Ascending aorta (tissue), 2 donors: ENCODE data around the gene MAP4K1. TPM values are rescaled to one million over a fixed set of nuclear protein-coding genes. Genes with fewer than 3 reads are reported as not detected.

Experiments used
- DNase-seq, 2 donors: peaks; one replicate each; pipeline ENCODE4 v3.0.0-alpha.2; 2019; ENCODE audit warnings: low spot score in 2 of 2
- H3K27ac ChIP-seq, 2 donors: fragments of 200-600 bp; sonication (generic); one replicate each; pipeline ENCODE4 v1.5.1; 2016 to 2017; ENCODE audit warnings: mild to moderate bottlenecking in 1 of 2
- H3K27me3 ChIP-seq: fragments of 200-600 bp; sonication (generic); one replicate; pipeline ENCODE4 v1.5.1; 2017
- H3K36me3 ChIP-seq, 2 donors: fragments of 200-600 bp; sonication (generic); one replicate each; pipeline ENCODE4 v1.5.1; 2016
- H3K4me1 ChIP-seq, 2 donors: fragments of 200-600 bp; sonication (generic); one replicate each; pipeline ENCODE4 v1.5.1; 2016 to 2017; ENCODE audit warnings: mild to moderate bottlenecking in 1 of 2
- H3K4me3 ChIP-seq, 2 donors: fragments of 200-600 bp; sonication (generic); one replicate each; pipeline ENCODE4 v1.5.1; 2016 to 2017; ENCODE audit warnings: mild to moderate bottlenecking in 1 of 2
- H3K9me3 ChIP-seq, 2 donors: fragments of 200-600 bp; sonication (generic); one replicate each; pipeline ENCODE4 v1.5.1; 2016
- CTCF ChIP-seq, 3 experiments: fragments of 200-600 bp in 2 of 3; fragments of 450-650 bp in 1 of 3; sonication (generic) in 2 of 3; IDR thresholded peaks; one replicate each; pipeline ENCODE4 v1.5.1; 2016 to 2019; ENCODE audit warnings: antibody characterized with exemption in 3 of 3, mild to moderate bottlenecking in 1 of 3, moderate library complexity in 1 of 3
- intact Hi-C: fragments of 100-400 bp; cut with DNase I; formaldehyde crosslinking; loops from one replicate; pipeline ENCODE4 v1.15.1; 2023
- total RNA-seq: library from RNA; depleted of rRNA; stranded (reverse); fragments of >200 nt; gene quantifications from one replicate; pipeline ENCODE4 v1.1.0, GENCODE V29; 2016

Gene MAP4K1
- total RNA-seq = 15.1 TPM

- Histone ChIP-seq H3K9me3 (no peaks in the 10 kb centered on the region), H3K27ac (peak within 1 kb of the TSS; percentile 71 to 88), H3K27me3 (no peaks in the 10 kb centered on the region), H3K4me3 (peak within 1 kb of the TSS; percentile 75 to 91), H3K4me1 (peaks cover 9 to 10% of the 10 kb centered on the region in 2 donors), H3K36me3 (peaks cover 20 to 25% of the 10 kb centered on the region in 2 donors)
- DNase-seq = peak in 1 of 2 donors; percentile 67
- intact Hi-C loops = loop anchor here (2.0 to 5.0 kb wide), 6 partner anchors 29 to 243 kb away; partner anchors contain the start of genes ACTN4, ECH1, GGN and PSMD8
- TF ChIP-seq CTCF (IDR thresholded peaks at IDR 0.05) = no peak
These were observed at the start of gene MAP4K1 for GRCh38 chr19:38617764-38618589. TSS of gene MAP4K1 (minus strand) at chr19:38617953. CDS start at chr19:38617895, 58 bp downstream.

GRCh38 chr19:38666663-38667511 is 49.1 kb upstream of the MAP4K1 start:
- Histone ChIP-seq H3K27me3 (no peaks in the 10 kb centered on the region), H3K4me1 (peaks cover 59 to 96% of the 10 kb centered on the region in 2 donors), H3K27ac (peak overlapping the region; percentile 92 to 96), H3K9me3 (no peaks in the 10 kb centered on the region), H3K36me3 (no peaks in the 10 kb centered on the region), H3K4me3 (peak overlapping the region in 1 of 2 donors; percentile 25)
- no peak for TF ChIP-seq CTCF (IDR thresholded peaks at IDR 0.05)
- DNase-seq = peak in 1 of 2 donors; percentile 92
- intact Hi-C loops = loop anchor here (2.0 kb wide), 2 partner anchors 14 to 26 kb away; no protein-coding TSS in a partner anchor

GRCh38 chr19:38665950-38666662 is 48.4 kb upstream of the MAP4K1 start:
- Histone ChIP-seq H3K27ac (peak overlapping the region; percentile 92 to 96), H3K4me3 (peak overlapping the region in 1 of 2 donors; percentile 8), H3K9me3 (no peaks in the 10 kb centered on the region), H3K36me3 (peaks cover 0 to 3% of the 10 kb centered on the region in 2 donors), H3K27me3 (no peaks in the 10 kb centered on the region), H3K4me1 (peaks cover 64 to 96% of the 10 kb centered on the region in 2 donors)
- DNase-seq = peak in 1 of 2 donors; percentile 95
- no peak for TF ChIP-seq CTCF (IDR thresholded peaks at IDR 0.05)
- intact Hi-C loops = loop anchor here (2.0 kb wide), 2 partner anchors 13 to 27 kb away; no protein-coding TSS in a partner anchor

GRCh38 chr19:38665219-38665931 is 47.6 kb upstream of the MAP4K1 start:
- intact Hi-C loops = no loop called here
- peak overlapping the region; percentile 92 to 96 for H3K27ac ChIP-seq
- peak overlapping the region in 1 of 2 donors; percentile 45 for H3K4me3 ChIP-seq
- H3K27me3 ChIP-seq = no peaks in the 10 kb centered on the region
- DNase-seq = no peak
- no peaks in the 10 kb centered on the region for H3K9me3 ChIP-seq
- H3K4me1 ChIP-seq = peaks cover 70 to 98% of the 10 kb centered on the region in 2 donors
- TF ChIP-seq CTCF (IDR thresholded peaks at IDR 0.05) = no peak
- peaks cover 0 to 9% of the 10 kb centered on the region in 2 donors for H3K36me3 ChIP-seq
